ENCODE results near the gene RCOR1.

RCOR1 gene

DNA sequence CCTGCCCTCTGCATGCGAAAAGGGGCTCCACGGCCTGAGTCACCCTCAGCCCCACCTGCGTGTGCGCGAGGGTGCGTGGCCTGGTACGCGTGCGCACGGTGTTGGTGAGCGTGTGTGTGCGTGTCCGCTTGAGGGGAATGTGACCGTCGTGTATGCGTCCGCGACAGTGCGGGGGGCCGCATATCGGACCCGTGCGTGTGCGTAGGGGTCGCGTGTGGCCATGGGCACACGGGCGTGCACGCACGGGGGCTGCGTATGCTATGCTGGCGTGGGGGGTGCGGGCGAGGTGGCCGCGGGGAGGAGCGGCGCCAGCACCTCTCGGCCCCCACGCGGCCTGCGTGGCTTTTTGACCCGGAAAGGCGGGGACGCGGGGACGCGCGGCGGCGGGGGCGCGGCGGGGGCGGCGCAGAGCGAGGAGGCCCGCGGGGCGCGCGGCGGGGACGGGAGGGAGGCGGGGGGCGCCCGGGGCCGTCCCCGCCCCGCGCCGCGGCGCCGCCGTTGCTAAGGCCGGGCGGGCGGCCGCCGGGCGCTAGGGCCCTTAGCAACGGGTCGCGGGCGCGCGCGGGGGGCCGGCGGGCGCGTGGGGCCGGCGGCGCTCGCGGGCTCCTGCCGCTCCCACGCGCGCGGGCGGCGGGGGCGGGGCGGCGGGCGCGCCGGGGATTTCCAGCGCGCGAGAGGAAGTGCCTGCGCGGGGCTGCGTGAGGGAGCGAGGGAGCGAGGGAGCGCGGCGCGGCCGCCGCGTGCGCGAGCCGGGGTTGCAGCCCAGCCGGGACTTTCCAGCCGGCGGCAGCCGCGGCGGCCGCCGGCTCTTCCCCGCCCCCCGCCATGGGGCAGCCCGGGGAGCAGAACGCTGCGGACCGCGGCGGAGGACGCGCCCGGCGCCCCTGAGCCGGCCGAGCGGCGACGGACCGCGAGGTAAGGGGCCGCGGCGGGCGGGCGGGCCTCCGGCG is 184.6 kb downstream of the RCOR1 start, which contains the start of gene TRAF3:
Gene TRAF3 (plus strand): TSS at position 689 of the 950 bp plus-strand sequence. CDS start 92,753 bp downstream, outside the sequence.
- ATAC-seq (peak; percentile 65), DNase-seq (peak; percentile 85)

DNA sequence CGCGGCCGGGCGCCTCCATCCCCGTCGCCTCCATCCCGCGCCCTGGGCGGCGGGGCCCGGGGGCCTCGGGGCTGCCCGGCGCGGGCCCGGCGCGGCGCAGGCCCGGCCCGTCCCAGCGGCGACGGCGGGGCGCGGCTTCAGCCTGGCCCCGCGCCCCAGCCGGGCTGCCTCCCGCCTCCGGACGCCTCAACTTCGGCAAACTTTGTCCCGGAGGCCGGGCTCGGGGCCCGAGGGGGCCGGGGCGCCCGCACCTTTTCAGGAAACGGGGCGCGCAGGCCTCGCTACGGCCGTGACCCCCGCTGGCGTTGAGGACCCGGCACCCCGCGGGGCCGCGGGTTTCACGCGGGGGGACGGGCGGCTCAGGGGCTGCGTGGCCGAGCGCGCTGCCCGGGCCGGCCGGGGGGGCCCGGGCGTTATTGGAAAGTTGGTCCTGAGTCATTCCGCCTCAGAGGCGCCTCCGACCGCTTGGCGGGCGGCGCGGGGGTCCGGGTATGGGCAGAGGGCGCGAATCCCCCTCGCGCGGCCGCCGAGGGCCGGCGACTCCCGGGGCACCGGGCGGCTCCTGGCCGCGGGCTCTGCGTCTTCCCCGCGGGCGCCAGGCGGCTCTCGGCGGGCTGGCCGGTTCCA is 185.4 kb downstream of the RCOR1 start:
- ATAC-seq (peak; percentile 17), DNase-seq (peak; percentile 39)

DNA sequence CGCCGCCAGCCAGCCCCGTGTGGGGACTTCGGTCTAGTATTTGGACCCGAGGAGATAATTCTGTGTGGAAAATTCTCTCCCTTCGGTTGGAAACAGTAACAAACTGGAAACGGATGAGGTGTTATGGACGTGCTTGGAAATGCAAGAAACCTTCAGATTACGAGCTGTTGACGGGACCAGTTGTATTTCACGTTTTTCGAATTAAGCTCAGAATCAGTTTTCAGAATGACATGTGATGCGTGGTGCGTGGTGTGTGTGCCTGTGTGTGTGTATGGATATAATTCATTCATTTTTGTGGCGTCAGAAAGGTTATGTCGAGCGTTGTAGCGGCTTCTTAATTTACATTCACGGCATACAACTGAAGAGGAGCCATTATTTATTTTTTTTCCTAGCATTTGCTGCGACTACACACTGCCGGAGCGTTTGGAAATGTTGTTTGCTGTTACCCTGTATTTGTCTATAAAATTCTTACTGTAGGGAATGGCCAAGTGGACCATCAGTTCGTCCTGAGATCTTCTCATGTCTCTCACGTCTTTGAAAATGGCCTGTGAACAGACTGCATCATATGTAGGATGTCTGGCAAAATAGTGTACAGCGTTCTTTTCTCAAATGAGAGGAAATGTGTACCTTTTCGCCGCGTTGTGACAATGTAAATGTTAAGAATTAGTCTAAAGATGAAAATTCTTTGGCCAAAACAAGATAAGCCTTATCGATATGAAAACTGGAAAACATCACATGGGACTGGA is 186.1 kb downstream of the RCOR1 start:
- DNase-seq = no peak
- no peak for ATAC-seq

DNA sequence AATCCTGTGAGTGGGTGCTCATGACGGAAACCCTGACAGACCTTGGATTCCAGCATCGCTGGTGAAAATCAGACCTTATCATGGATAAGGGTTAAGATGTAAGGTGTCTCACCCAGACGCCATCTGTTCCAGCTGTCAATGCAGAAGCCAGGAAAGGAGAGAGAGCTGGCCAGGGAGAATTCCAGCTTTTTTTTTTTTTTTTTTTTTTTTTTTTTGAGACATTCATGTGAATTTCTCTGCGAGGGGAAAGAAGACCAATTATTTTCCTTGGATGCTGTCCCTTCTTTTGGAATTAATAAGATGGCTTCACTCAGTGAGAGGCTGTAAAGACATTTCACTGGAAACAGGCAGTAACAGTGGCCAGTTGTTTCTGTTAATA is 186.6 kb downstream of the RCOR1 start:
- DNase-seq (no peak), ATAC-seq (no peak)

DNA sequence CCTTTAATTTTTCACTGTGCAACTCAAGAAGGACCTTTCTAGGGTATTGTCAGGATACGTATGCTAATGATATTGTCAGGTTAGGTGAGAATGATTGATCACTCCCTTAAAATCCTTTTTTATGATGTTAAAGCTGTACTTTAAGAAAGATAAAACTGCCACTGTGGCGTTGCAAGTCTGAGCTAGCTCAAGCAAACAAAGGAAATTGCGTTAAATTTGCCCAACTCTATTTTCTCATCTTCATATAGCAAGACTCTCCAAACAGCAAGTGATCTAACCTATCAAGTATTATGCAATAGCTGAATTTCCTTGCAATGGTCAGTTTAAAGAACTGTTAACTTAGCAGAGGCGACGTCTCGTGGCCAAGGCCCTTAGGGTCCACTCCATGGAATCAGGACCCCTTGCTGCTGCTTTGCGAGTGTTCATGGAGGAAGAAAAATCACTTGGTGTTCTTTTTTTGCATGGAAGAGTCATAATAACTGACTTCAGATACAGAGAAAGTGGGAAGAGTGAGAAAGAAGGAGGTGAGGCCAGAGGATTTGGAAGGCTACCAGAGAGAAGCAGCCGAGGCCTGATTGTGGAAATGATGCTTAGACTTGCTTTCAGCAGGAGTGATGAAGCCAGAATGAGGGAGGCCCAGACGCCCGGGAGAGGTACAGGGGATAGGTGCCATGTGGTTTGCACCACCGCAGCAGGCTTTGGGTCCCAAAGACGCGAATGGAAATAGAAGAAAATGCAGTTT is 187.3 kb downstream of the RCOR1 start:
- no peak for DNase-seq
- ATAC-seq = no peak

Measured in stimulated activated naive CD8-positive, alpha-beta T cell treated with anti-CD3 and anti-CD28 coated beads, Interleukin-15, Interleukin-2, amounts not matched to agents 100 U/mL and 50 U/mL, for 24 hours (primary cell).